GM08714 (cell line): Measurements from ENCODE around the gene LDLRAD4.

Experiments
- H3K4me3 ChIP-seq: fragments of 200-500 bp; sonication (Bioruptor generic); 2 replicates; pipeline ENCODE4 v1.5.1; 2014; ENCODE audit warnings: mild to moderate bottlenecking, low read length, inconsistent platforms
- ZNF274 ChIP-seq: IDR thresholded peaks from 2 replicates; pipeline ENCODE4 v1.6.1; 2012; ENCODE audit warnings: mild to moderate bottlenecking, low read depth, low read length

Gene LDLRAD4

DNA sequence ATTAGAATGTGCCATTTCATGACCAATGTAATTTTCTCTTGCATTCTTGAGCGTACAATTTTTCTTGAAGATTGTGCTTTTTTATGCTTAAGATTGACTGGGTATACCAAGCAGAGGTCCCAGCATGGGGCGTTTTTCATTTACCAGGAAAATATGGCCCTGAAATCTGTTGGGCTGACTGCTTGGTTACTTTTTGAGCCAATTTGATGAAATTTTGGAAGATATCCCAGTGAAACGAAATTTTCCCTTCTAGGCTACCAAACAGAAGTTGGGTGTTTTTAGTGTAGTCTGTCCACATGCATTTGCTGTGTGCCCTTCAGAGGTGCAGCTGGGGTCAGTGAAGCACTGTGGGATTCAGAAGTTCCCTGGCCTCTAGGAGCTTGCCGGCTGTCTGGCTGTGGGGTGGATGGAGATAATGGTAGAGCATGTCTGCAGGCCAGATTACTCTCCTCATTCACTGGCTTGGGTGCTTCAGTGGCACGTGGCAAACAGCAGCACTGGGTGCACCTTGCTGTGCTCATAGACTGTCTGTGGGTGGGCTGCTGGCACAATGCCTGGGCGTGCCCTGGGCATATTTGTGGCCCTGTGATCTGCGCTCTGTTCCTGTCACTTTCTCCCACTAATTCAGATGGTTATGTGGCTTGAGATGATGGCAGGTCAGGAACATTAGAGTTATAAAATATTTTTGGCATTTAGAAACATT lies 73.3 kb downstream of the LDLRAD4 start:
- no peak overlapping the region for H3K4me3 ChIP-seq
- no peak for TF ChIP-seq ZNF274

GRCh38 chr18:13292736-13293135 lies 74.2 kb downstream of the LDLRAD4 start:
- H3K4me3 ChIP-seq, result no peak overlapping the region
- no peak for TF ChIP-seq ZNF274

GRCh38 chr18:13294309-13294708 lies 75.7 kb downstream of the LDLRAD4 start:
- no peak for TF ChIP-seq ZNF274
- no peak overlapping the region for H3K4me3 ChIP-seq

DNA sequence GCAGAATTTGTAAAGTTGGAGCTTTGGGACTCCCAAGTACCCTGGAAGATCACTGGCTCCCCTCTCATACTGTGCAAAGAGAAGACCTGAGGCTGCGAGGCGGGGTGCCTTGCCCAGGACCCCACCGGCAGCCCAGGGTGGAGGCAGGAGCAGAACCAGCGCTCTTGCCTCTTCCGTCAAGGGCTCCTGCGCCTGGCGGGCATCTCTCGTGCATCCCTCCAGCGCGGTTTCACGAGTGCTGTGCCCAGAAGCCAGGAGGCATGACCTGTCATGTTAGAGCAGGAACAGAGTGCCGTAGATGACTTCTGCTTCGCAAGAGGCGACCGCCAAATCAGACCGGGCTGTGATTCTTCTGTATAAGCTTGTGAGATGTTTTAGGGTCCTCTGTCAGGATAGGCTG lies 77.3 kb downstream of the LDLRAD4 start:
- no peak for TF ChIP-seq ZNF274
- H3K4me3 ChIP-seq, result no peak overlapping the region

DNA sequence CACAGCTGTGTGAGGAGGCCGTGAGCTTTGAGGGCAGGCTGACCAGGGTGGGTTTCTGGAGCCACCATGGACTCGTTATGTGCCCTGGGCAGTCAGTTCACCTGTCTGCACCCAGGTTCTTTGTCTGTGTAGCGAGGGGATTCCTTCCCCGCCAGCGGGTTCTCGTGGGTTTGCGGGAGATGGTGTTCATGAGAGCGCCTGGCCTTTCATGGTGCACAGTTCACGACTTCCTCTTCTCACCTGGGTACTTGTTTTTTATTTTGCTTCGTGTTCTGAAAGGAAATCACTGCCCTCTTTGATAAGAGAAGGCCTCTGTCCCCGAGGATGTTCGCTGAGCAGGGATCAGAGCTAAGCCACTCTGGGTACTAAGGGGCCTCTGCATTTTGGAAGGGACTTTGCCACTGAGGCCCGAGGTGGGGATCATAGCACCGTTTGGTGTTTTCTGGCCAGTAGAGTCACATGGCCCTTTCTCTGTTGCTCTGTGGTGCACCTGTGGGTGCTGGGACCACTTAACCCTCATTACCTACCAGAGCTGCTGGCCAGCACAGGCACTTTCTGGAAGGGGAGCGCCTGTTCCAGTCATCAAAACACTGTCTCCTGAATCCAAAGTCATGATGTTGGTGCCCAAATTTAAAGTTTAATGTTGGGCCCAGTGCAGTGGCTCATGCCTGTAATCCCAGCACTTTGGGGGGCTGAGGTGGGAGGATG lies 78.5 kb downstream of the LDLRAD4 start:
- no peak for TF ChIP-seq ZNF274
- no peak overlapping the region for H3K4me3 ChIP-seq

GRCh38 chr18:13298262-13298661 lies 79.7 kb downstream of the LDLRAD4 start:
- H3K4me3 ChIP-seq, result no peak overlapping the region
- no peak for TF ChIP-seq ZNF274

- no peak overlapping the region for H3K4me3 ChIP-seq
- TF ChIP-seq ZNF274, result no peak
These were observed 81.5 kb downstream of the LDLRAD4 start for GRCh38 chr18:13300029-13300428.

- TF ChIP-seq ZNF274, result no peak
- no peak overlapping the region for H3K4me3 ChIP-seq
These were observed 82.2 kb downstream of the LDLRAD4 start for GRCh38 chr18:13300796-13301195.

GRCh38 chr18:13302040-13302439 lies 83.5 kb downstream of the LDLRAD4 start:
- no peak overlapping the region for H3K4me3 ChIP-seq
- TF ChIP-seq ZNF274, result no peak

- TF ChIP-seq ZNF274, result no peak
These were observed 84.1 kb downstream of the LDLRAD4 start for GRCh38 chr18:13302457-13303225.

GRCh38 chr18:13303756-13304364 lies 85.3 kb downstream of the LDLRAD4 start:
- H3K4me3 ChIP-seq, result no peak overlapping the region
- no peak for TF ChIP-seq ZNF274

More at GRCh38 chr18:13302457-13303225, 84.1 kb downstream of the LDLRAD4 start:
- no peak overlapping the region for H3K4me3 ChIP-seq

- H3K4me3 ChIP-seq, result no peak overlapping the region
- TF ChIP-seq ZNF274, result no peak
These were observed 86.7 kb downstream of the LDLRAD4 start for GRCh38 chr18:13305301-13305700.

DNA sequence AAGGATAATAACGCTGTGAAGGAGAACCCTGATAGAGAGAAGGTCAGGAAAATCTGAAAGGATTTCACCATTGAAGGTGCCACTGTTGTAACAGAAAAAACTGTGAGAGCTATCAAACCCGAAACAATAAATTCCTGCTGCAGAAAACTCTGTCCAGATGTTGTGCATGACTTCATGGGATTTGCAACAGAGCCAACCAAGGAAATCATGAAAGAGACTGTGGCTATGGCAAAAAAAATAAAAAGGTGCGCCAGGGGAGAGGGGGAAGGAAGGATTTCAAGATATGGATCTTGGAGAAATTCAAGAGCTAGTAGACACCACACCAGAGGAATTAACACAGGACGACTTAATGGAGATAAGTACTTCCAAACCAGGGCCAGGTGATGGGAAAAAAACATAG lies 88.0 kb downstream of the LDLRAD4 start:
- H3K4me3 ChIP-seq, result no peak overlapping the region
- no peak for TF ChIP-seq ZNF274

GRCh38 chr18:13308369-13308768 lies 89.8 kb downstream of the LDLRAD4 start:
- no peak for TF ChIP-seq ZNF274
- H3K4me3 ChIP-seq, result no peak overlapping the region
